DLD1 (cell line): ENCODE data around the gene U2AF1L4.

Experiments
- in situ Hi-C: cut with HindIII; loops from 2 replicates; pipeline ENCODE4 v1.10.0; 2017; ENCODE audit warnings: low sequenced_read_pairs

The U2AF1L4 gene

DNA sequence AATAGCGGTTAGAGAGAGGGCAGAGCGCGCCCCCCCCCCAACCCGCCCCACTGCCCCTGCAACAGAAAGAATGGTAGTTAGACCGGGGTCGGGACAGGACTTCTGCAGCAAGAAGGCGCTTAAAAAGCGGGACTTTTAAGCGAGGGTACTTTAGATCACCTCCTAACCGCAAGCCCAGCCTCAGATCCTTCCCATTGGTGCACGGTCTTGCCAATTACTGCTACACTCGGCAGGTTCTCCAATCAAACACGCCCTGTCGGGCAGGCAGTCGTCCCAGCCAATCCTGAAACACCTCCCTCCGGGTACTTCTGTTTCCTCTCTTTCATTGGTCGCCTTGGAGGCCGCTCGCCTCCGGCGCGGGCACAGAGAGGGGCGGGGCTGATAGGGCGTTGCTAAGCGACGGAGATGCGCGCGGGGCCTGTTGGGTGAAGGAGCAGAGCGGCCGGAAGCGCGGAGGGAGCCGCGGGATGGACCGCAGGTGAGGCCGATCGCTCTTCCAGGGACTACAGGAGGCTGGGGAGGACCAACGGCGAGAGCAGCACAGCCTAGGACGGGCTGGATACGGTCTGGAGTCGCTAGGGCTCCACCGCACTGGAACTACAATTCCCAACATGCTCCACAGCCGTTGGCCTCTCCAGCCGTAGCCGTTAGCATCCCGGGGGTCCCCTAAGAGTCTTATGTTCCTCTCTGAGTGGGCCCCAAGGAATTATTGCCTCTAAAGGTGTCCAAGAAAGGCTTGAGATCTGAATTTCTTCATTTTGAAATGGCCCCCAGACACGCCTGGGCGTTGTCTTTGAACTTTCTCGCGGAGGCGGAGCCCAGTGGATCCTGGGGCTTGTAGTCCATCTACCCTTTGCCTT is 12.8 kb upstream of the U2AF1L4 start, which contains the start of gene PROSER3:
Gene PROSER3, plus strand, starts transcription at position 428 of the 860 bp plus-strand sequence. Its CDS starts 40 bp downstream, at position 468.
- in situ Hi-C loops = no loop called here

DNA sequence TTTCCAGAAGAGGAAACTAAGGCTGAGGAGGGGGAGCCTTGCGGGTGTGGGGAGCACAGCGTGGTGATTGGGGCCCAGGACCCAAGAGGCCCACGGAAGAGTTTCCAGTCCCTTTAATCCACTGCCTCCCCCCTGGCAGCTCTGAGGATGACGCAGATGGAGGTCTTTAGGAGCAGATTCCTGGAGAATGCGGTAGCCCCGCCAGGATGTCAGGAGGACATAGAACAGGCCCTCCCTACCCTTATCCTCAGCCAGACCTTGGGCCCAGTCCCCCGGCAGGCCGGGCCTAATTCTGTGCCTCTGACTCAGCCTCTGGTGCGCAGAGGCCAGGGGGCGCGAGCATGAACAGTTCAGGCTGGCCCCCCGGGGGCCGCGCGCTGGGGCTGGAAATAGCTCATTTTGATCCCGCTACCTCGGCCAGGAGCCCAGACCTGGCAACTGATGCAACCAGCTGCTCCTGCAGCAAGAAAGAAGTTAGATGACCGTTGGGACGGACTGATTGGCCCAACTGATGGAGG is 12.1 kb upstream of the U2AF1L4 start:
- in situ Hi-C loops = no loop called here

DNA sequence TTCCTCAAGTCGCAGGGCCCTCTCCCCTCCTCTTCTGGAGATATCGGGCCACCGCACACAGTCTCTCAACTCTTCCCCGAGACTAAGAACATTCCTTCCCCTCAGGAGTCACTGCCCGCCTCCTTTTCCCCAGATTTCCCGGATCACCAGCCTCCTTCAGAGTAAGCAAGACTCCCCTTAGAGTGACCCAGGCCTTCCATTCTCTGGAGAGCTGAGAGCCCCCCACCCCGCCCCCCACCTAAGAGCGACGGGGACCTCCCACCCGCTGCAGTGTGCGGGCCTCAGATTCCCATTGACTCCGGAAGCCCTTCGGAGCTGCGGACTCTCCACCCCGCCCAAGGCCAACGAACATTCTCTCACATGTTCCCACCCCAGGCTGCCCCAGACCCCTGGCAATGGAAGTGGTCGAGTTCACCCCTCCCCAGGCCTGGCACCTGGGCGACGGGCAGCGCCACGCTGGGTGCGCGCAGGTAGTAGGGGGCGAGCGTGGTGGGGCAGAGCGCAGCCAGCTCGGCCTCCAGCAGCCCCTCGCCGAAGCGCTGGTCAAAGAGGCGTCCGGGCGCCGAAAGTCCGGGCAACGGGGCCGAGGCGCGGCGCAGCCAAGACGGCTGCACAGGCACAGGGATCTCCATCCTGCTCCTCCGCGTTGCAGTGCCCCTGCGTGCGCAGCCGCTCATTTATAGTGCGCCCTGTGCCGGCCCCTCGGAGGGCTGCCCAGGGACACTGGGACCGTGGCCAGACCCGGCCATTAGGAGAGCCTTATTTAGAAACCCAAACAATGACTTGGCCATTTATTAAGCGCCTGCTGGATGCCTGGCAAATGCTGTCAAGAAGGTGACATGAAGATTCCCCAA is 11.4 kb upstream of the U2AF1L4 start, which contains the start of gene HSPB6:
Gene HSPB6, minus strand, starts transcription at position 653 of the 854 bp plus-strand sequence. Its CDS starts 21 bp downstream, at position 632.
- in situ Hi-C loops = no loop called here

DNA sequence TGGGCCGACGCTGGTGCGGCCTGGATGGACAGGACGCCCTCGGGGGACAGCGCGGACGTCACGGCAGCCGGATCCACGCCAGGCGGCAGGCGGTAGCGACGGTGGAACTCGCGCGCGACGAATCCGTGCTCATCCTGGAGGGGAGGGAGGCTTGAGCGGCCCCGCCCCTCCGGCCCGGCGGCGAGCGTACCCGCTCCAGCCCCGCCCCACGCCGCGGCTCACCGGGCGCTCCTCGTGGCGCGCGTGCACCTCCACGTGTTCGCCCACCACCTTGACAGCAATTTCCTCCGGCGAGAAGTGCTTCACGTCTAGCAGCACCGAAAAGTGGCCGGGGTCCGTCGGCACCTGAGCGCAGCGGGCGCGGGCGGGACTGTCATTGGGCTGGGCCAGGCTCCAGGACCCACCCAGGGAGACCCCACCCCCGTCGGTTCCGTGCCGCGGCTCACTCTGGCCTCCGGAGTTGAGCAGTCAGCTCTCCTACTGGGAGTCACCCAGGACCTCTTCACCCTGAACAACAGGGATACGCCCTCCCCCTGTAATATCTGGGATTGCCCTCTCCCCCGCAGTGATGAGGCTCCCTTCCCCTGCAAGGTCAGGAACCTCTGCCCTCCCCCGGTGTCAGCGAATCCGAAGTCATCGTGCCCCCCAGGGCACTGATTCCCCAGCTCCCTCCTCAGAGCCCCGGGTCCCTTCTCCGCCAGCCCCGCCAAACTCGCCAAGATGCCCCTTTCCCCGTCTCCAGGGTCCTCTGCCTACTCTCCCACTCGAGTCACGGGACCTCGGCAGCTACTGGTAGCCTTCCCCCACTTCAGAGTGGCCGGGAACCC is 10.5 kb upstream of the U2AF1L4 start:
- in situ Hi-C loops = no loop called here

- in situ Hi-C loops = no loop called here
Measured at GRCh38 chr19:35755131-35755549, 9.9 kb upstream of the U2AF1L4 start.

DNA sequence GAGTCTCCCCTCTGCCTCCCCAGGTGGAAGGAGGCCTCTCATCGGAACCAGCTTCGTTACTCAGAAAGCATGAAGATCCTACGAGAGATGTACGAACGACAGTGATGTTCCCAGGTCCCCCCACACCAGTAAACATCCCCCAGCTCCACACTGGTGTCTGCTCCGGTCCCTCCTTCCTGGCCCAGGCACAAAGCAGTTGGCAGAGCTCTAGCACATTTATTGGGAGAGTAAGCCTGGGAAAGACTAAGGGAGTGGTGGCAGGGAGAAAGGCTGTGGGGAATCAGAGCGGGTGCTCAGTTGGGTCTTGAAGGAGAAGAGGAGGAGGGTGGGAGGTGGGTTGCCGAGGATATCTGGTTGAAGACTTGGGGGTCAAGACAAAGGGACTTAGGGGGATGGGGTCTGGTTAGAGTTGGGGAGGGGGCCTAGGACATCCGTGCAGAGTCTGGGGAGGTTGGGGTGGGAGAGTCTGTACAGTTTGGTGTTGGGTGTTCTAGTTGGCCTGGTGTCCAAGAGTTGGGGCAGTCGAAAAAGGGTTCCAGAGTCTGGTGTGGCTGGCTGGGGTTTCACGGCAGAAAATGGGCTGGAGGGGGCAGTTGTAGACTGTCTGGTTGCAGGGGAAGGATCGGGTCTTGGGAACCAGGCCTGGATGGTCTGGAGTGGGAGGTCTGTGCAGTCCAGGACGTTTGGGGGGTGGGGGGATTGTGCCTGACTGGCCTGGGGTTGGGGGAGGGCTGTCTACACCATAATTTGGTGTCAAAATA is 9.3 kb upstream of the U2AF1L4 start:
- in situ Hi-C loops = no loop called here

DNA sequence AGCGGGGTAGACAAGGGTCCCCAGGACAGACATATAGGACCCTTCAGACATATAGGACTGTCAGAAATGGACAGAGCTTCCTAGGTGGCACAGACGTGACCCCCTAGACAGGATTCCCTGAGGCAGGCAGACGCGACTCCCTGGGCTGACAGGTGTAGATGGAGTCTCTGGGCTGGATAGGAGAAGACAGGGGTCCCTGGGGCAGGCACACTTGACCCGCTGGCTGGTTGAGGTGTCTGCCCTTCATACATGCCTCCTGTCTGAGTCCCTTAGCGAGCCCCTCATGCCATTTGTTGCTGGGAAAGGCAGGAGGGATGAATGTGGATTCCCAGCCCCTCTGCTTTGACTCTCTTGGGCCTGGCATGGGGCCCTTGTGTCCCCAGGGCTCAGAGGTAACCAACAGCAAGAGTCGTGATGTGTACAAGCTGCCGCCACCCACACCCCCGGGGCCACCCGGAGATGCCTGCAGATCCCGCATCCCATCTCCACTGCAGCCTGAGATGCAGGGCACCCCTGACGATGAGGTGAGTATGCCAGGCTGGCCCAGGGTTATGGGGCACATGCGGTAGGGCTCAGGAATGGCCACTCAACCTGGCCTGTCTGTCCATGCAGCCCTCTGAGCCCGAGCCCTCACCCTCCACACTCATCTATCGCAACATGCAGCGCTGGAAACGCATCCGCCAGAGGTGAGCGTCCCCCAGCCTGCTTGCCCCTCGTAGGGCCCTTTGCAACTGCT is 8.6 kb upstream of the U2AF1L4 start:
- in situ Hi-C loops = no loop called here

GRCh38 chr19:35752746-35753350 is 7.6 kb upstream of the U2AF1L4 start:
- in situ Hi-C loops = no loop called here

- in situ Hi-C loops = no loop called here
Measured at GRCh38 chr19:35751839-35752745, 6.9 kb upstream of the U2AF1L4 start.

DNA sequence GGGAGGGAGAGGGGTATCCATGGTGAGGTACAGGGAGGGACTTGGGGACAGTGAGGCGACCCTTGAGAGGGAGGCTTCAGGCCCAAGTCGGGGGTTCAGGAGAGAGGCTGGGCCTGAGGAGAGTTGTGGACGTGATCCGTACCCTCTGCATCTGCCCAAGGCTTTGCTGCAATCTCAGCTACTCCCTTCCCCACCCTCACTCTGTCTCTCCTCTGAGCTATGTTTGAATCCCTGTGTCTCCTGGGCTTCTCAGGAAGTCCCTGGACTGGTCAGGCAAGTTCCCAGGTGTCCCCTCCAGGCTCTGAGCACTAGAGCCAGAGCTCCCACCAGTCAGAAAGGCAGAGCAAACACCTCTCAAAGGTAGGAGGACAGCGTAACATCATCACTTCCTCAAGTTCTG is 4.9 kb upstream of the U2AF1L4 start:
- in situ Hi-C loops = no loop called here

- in situ Hi-C loops = no loop called here
Measured at GRCh38 chr19:35748106-35749020, 3.1 kb upstream of the U2AF1L4 start, which contains the start of gene LIN37. TSS of gene LIN37 (plus strand) at chr19:35748576. CDS start at chr19:35748725, 149 bp downstream.

GRCh38 chr19:35746531-35746930 is 1.3 kb upstream of the U2AF1L4 start:
- in situ Hi-C loops = no loop called here

DNA sequence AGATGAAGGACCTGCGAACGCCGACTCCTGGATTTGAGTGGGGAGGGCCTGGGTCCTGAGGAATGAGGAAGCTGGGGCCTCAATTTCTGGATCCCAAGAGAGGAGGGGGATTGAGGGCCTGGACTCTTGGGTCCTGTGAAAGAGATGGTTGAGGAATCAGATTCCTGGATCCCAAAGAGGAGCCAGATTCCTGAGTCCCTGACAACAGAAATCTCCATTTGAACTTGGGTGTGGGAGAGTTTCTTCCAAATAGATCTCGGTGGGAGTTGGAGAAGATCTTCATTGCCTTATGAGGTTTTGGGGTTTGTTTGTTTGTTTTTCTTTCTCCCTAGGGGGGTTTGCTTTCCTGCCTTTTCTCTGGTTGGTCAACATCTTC is 857 bp upstream of the U2AF1L4 start:
- in situ Hi-C loops = no loop called here

- in situ Hi-C loops = no loop called here
Measured at GRCh38 chr19:35744430-35745327, 539 bp downstream of the U2AF1L4 start.

DNA sequence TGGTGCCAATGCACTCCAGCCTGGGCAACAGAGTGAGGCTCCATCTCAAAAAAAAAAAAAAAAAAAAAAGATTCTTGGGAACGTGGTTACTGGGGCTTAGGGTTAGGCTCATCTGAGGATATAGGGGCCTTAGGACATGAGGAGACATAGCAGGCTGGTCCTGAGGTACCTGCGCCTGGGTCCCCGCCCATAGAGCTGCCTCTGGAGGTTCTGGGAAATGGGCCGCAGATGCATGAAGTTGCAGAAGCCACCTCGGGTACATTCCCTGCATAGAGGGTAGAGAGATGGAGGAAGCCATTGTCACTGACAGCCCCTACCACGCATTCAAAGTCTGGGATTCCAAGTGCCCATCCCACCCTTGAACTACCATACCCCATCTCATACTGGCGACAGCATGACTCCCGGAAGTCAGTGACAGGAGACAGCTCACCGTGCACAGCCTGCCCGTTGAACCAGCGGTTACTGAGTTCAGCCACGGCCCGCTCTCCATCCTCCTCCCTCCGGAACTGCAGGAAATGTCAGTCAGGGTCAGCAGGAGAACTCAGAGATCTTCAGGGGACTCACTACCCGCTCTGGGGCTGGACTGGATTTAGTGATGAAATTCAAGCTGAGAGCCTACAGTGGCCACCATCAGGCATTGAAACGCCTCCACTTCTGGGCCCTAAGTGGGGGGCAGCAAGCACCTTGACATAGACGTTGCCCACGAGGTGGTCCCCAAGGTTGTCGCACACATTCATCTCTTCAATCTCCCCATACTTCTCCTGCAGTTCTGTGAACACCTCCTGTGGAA is 1.4 kb downstream of the U2AF1L4 start:
- in situ Hi-C loops = no loop called here
